Fibroblast of lung (primary cell): ENCODE data around the gene TMA7B.

Experiments
- CTCF ChIP-seq, 2 donors: IDR thresholded peaks in 1 of 2; conservative IDR thresholded peaks in 1 of 2; 1 replicate in 1 of 2; 2 replicates in 1 of 2; pipeline ENCODE4 v1.5.1; 2011 to 2012; ENCODE audit warnings: low read length in 2 of 2, control low read depth in 1 of 2, inconsistent platforms in 1 of 2, low read depth in 1 of 2, mild to moderate bottlenecking in 1 of 2
- EZH2 ChIP-seq: IDR thresholded peaks from 2 replicates; pipeline ENCODE4 v1.5.1; 2012; ENCODE audit warnings: low read length, control low read depth, mild to moderate bottlenecking; ENCODE audit errors: missing control alignments

DNA sequence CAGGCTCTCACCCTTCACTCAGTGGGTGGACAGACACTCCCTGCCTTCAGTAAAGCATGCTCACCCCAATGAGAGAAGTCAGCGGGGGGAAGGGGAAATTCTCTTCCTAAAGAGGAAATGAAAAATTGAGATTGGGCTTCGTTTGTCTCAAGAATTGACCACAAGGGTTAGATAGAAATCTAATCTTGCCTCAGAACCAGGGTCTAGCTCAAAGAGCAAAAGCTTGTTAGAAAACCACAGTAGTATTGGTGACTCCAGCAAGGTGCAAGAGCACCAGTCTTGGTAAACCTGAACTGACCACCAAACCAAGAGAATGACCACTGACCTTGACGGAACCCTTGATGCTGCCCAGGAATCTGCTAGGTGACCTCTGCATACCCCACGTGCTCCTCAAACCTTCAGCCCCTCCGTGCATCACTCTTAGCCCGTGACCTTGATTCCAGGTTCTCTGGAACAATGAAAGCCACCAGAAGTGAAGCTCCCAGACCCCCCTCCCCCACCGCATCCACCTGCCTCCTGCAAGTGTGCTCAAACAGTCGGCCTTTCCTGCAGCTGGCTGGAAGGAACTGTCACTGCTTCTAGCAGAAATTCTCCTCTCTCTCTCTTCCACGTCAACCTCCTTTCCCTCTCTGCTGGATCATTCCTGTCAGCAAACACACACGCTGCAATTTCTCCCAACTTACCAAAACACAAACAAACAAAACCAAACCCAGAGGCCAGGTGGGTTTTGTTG, 3.1 kb upstream of the TMA7B start:
- TF ChIP-seq CTCF (conservative IDR thresholded peaks at IDR 0.05 in 1 of 2, IDR thresholded peaks at IDR 0.05 in 1 of 2; ENCODE audit: low read depth in 1 of 2, low read length in 2 of 2) (no peak), EZH2 (no peak)
